ENCODE measurements around the gene PALMD.

- TF ChIP-seq POLR2A (IDR thresholded peaks at IDR 0.05; ENCODE audit: low read depth, low read length): no peak
- no peak for TF ChIP-seq TAF1 (IDR thresholded peaks at IDR 0.05; ENCODE audit: borderline replicate concordance, low read depth, low read length)
- TF ChIP-seq POLR2AphosphoS5 (IDR thresholded peaks at IDR 0.05; ENCODE audit: low read depth, low read length): no peak
These were observed 38.3 kb upstream of the PALMD start for GRCh38 chr1:99607590-99607989.

All from GM12892 (cell line).